Activated CD4-positive, alpha-beta memory T cell treated with anti-CD3 and anti-CD28 coated beads for 36 hours (primary cell): ENCODE results near the gene ALKAL2. TPM values are rescaled to one million over a fixed set of nuclear protein-coding genes. Genes with fewer than 3 reads are reported as not detected.
"Not testable (repeated sequence)": the region's sequence is repeated elsewhere in the genome, so short reads cannot be mapped to it uniquely, and the experiment has no call there.

Experiments
- CTCF ChIA-PET: fragments of 350-600 bp; sonication (Branson Sonifier 250); formaldehyde crosslinking; loops from one replicate; lab custom pipeline; 2021; ENCODE audit warnings: antibody characterized with exemption, inconsistent platforms; lab: Charles Lee
- POLR2A ChIA-PET: fragments of 350-600 bp; sonication (Branson Sonifier 250); formaldehyde crosslinking; loops from one replicate; lab custom pipeline; 2021; ENCODE audit warnings: antibody characterized with exemption; lab: Charles Lee
- DNase-seq: peaks from one replicate; pipeline ENCODE4 v3.0.0-alpha.2; 2020
- H3K27ac Mint-ChIP-seq: one replicate; pipeline ENCODE4 v1.8.0; 2021; ENCODE audit warnings: mixed read lengths
- H3K27me3 Mint-ChIP-seq: one replicate; pipeline ENCODE4 v1.8.0; 2021; ENCODE audit warnings: mixed read lengths
- H3K36me3 Mint-ChIP-seq: one replicate; pipeline ENCODE4 v1.8.0; 2021; ENCODE audit warnings: mixed read lengths
- H3K4me1 Mint-ChIP-seq: one replicate; pipeline ENCODE4 v1.8.0; 2021; ENCODE audit warnings: low read depth, mixed read lengths
- H3K4me3 Mint-ChIP-seq: one replicate; pipeline ENCODE4 v1.8.0; 2021; ENCODE audit warnings: mild to moderate bottlenecking, mixed read lengths
- H3K9me3 Mint-ChIP-seq: one replicate; pipeline ENCODE4 v1.8.0; 2021; ENCODE audit warnings: mixed read lengths
- intact Hi-C: fragments of 100-400 bp; cut with micrococcal nuclease; formaldehyde crosslinking; loops from one replicate; pipeline ENCODE4 v1.15.1; 2023
- total RNA-seq, 2 experiments: library from RNA; stranded (reverse); gene quantifications; one replicate each; pipeline ENCODE4 v1.2.3, GENCODE V29; 2021

ALKAL2 gene
- total RNA-seq, 2 experiments from 2014 or later, result not detected

DNA sequence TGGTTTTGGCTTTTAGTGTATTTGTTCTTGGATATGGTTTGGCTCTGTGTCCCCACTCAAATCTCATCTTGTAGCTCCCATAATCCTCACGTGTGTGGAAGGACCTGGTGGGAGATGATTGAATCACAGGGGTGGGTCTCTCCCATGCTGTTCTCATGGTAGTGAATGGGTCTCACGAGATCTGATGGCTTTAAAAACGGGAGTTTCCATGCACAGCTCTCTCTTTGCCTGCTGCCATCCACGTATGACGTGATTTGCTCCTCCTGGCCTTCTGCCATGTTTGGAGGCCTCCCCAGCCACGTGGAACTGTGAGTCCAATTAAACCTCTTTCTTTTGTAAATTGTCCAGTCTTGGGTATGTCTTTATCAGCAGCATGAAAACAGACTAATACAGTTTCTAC, 28.0 kb upstream of the ALKAL2 start:
- intact Hi-C loops, result loop anchor here (5.0 kb wide), 1 partner anchor 116 kb away; no protein-coding TSS in a partner anchor
- Mint-ChIP-seq H3K27me3 (peaks cover 20% of the 10 kb centered on the region), H3K4me1 (peaks cover 20% of the 10 kb centered on the region)
- H3K27ac Mint-ChIP-seq, H3K36me3 Mint-ChIP-seq, DNase-seq, H3K4me3 Mint-ChIP-seq, CTCF ChIA-PET, POLR2A ChIA-PET, H3K9me3 Mint-ChIP-seq: not testable (repeated sequence)

- CTCF ChIA-PET, result no interaction called here
- Mint-ChIP-seq H3K27me3 (peaks cover 20% of the 10 kb centered on the region), H3K27ac (no peak overlapping the region), H3K4me1 (peaks cover 20% of the 10 kb centered on the region), H3K36me3 (peaks cover 6% of the 10 kb centered on the region), H3K4me3 (no peak overlapping the region), H3K9me3 (peaks cover 6% of the 10 kb centered on the region)
- POLR2A ChIA-PET, result no interaction called here
- intact Hi-C loops, result loop anchor here (5.0 kb wide), 1 partner anchor 118 kb away; no protein-coding TSS in a partner anchor
- no peak for DNase-seq
These were observed 26.9 kb upstream of the ALKAL2 start for GRCh38 chr2:314561-315336.

DNA sequence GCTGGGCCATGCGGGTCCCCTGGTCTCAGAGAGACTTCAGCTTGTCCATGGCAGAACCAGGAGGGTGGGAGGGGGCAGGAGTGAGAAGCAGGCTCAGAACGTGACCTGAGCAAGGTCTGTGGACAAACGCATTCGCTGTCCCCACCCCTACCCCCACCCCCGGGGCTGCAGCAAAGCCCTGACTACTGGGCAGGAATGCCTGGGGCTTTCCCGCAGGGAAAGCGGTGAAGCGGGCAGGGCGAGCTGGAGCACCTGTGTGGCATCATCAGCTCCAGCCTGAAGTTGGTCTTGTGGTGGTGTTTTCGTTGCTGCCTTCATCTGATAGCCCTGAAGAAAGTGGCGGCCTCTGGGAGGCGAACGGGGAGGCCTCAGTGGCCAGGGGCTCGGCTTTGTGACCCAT, 26.1 kb upstream of the ALKAL2 start:
- DNase-seq, result no peak
- H3K27ac Mint-ChIP-seq, result no peak overlapping the region
- peaks cover 18% of the 10 kb centered on the region for H3K4me1 Mint-ChIP-seq
- POLR2A ChIA-PET, result no interaction called here
- peaks cover 19% of the 10 kb centered on the region for H3K27me3 Mint-ChIP-seq
- peaks cover 4% of the 10 kb centered on the region for H3K36me3 Mint-ChIP-seq
- CTCF ChIA-PET, result no interaction called here
- H3K9me3 Mint-ChIP-seq, result peaks cover 5% of the 10 kb centered on the region
- intact Hi-C loops, result no loop called here
- H3K4me3 Mint-ChIP-seq, result no peak overlapping the region

GRCh38 chr2:310994-311393, 23.1 kb upstream of the ALKAL2 start:
- Mint-ChIP-seq H3K27ac (no peak overlapping the region), H3K36me3 (no peaks in the 10 kb centered on the region), H3K4me3 (no peak overlapping the region), H3K27me3 (peaks cover 10% of the 10 kb centered on the region), H3K9me3 (no peaks in the 10 kb centered on the region), H3K4me1 (no peaks in the 10 kb centered on the region)
- POLR2A ChIA-PET, result no interaction called here
- DNase-seq, result no peak
- CTCF ChIA-PET, result no interaction called here
- intact Hi-C loops, result no loop called here

- intact Hi-C loops, result no loop called here
These were observed 22.1 kb upstream of the ALKAL2 start for GRCh38 chr2:309954-310510.

GRCh38 chr2:309148-309953, 21.5 kb upstream of the ALKAL2 start:
- Mint-ChIP-seq H3K4me3 (no peak overlapping the region), H3K27me3 (peaks cover 11% of the 10 kb centered on the region), H3K36me3 (no peaks in the 10 kb centered on the region), H3K4me1 (no peaks in the 10 kb centered on the region), H3K27ac (no peak overlapping the region), H3K9me3 (no peaks in the 10 kb centered on the region)
- no peak for DNase-seq
- intact Hi-C loops, result no loop called here
- CTCF ChIA-PET, result no interaction called here
- POLR2A ChIA-PET, result no interaction called here

More at GRCh38 chr2:309954-310510, 22.1 kb upstream of the ALKAL2 start:
- ChIA-PET POLR2A (no interaction called here), CTCF (no interaction called here)
- H3K36me3 Mint-ChIP-seq, result no peaks in the 10 kb centered on the region
- H3K27me3 Mint-ChIP-seq, result peaks cover 13% of the 10 kb centered on the region
- H3K4me1 Mint-ChIP-seq, result no peaks in the 10 kb centered on the region
- H3K9me3 Mint-ChIP-seq, result no peaks in the 10 kb centered on the region
- DNase-seq, result no peak
- no peak overlapping the region for H3K4me3 Mint-ChIP-seq
- no peak overlapping the region for H3K27ac Mint-ChIP-seq

DNA sequence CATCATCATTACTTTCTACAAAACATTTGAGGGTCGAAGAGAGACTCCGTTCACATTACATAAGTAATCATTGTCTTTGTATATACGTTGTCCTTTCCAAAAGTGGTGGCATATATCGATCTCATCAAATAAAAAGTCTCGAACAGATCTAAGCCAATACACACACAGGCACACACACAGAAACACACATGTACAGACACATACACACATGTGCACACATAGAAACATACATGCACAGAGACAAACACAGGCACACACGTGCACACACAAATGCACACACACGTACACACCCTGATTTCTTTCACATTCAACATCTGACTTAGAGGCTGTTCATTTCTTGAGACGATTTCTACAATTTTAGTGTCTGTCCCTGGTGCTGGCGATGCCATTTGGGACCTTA, 17.5 kb upstream of the ALKAL2 start:
- CTCF ChIA-PET, result no interaction called here
- peaks cover 7% of the 10 kb centered on the region for H3K9me3 Mint-ChIP-seq
- POLR2A ChIA-PET, result no interaction called here

GRCh38 chr2:296354-296753, 8.5 kb upstream of the ALKAL2 start:
- intact Hi-C loops, result no loop called here
- H3K9me3 Mint-ChIP-seq, result peaks cover 18% of the 10 kb centered on the region
- peaks cover 30% of the 10 kb centered on the region for H3K27me3 Mint-ChIP-seq
- no peaks in the 10 kb centered on the region for H3K4me1 Mint-ChIP-seq
- H3K27ac Mint-ChIP-seq, result no peak overlapping the region
- ChIA-PET CTCF (no interaction called here), POLR2A (no interaction called here)
- no peak for DNase-seq
- H3K4me3 Mint-ChIP-seq, result no peak overlapping the region
- H3K36me3 Mint-ChIP-seq, result peaks cover 8% of the 10 kb centered on the region

More for the DNA sequence above, 17.5 kb upstream of the ALKAL2 start:
- intact Hi-C loops, result no loop called here
- Mint-ChIP-seq H3K27ac (no peak overlapping the region), H3K27me3 (peaks cover 11% of the 10 kb centered on the region), H3K4me3 (no peak overlapping the region), H3K36me3 (peaks cover 3% of the 10 kb centered on the region), H3K4me1 (no peaks in the 10 kb centered on the region)
- no peak for DNase-seq

- H3K4me1 Mint-ChIP-seq, result peaks cover under 1% of the 10 kb centered on the region
- CTCF ChIA-PET, result no interaction called here
- H3K36me3 Mint-ChIP-seq, result peaks cover 4% of the 10 kb centered on the region
- H3K27me3 Mint-ChIP-seq, result peaks cover 32% of the 10 kb centered on the region
- no peak for DNase-seq
- no peak overlapping the region for H3K4me3 Mint-ChIP-seq
- intact Hi-C loops, result no loop called here
- peaks cover 9% of the 10 kb centered on the region for H3K9me3 Mint-ChIP-seq
- POLR2A ChIA-PET, result no interaction called here
- no peak overlapping the region for H3K27ac Mint-ChIP-seq
These were observed 7.2 kb upstream of the ALKAL2 start for GRCh38 chr2:295090-295489.

DNA sequence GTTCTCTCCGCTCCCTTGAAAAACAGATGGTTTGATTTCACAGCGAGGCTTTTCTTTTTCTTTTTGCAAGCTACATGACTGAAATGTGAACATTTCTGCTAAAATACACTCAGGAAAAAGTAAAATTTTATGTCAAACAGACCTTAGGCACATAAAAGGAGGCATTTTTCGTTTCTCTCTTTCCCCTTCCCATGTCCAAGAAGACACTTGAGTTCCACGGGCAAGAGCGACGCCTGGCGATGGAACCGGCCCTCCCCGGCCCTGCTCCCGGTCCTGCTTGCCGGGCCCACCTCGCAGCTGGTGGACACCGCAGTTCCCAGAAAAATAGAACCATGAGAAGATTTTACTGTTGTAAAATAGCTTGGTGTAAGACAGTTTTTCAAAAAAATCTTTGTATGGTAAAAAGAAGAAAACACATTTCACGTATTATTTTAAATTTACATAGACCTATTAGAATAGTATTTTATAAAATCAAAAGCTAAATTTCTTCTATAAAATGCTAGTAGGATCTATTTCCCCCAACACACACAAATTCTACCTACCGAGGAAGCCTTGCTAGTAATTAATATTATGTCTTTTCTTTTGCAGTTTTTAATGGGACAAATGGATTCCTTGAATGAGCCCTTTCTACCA, 2.3 kb upstream of the ALKAL2 start:
- ChIA-PET CTCF (interaction anchor here (0.7 to 2.2 kb wide), 8 partner anchors 16 to 347 kb away, joined by 3 to 9 read pairs (median 4); no protein-coding TSS in a partner anchor), POLR2A (no interaction called here)
- Mint-ChIP-seq H3K36me3 (no peaks in the 10 kb centered on the region), H3K9me3 (no peaks in the 10 kb centered on the region), H3K27ac (no peak overlapping the region), H3K4me1 (peaks cover 3% of the 10 kb centered on the region), H3K27me3 (peaks cover 32% of the 10 kb centered on the region), H3K4me3 (peak overlapping the region; percentile 48)
- DNase-seq, result peak; percentile 68
- intact Hi-C loops, result loop anchor here (2.0 kb wide), 1 partner anchor 43 kb away; no protein-coding TSS in a partner anchor

GRCh38 chr2:289362-290089, 1.6 kb upstream of the ALKAL2 start:
- Mint-ChIP-seq H3K4me1 (peaks cover 3% of the 10 kb centered on the region), H3K36me3 (no peaks in the 10 kb centered on the region), H3K9me3 (no peaks in the 10 kb centered on the region), H3K4me3 (peak overlapping the region; percentile 48), H3K27me3 (peaks cover 27% of the 10 kb centered on the region), H3K27ac (no peak overlapping the region)
- intact Hi-C loops, result loop anchor here (2.0 kb wide), 1 partner anchor 43 kb away; no protein-coding TSS in a partner anchor
- POLR2A ChIA-PET, result no interaction called here
- no peak for DNase-seq
- CTCF ChIA-PET, result interaction anchor here (0.7 to 2.2 kb wide), 8 partner anchors 16 to 347 kb away, joined by 3 to 9 read pairs (median 4); no protein-coding TSS in a partner anchor
